HG02884 (cell line): ENCODE results near the gene LYRM9.
"Not testable (repeated sequence)": the region's sequence is repeated elsewhere in the genome, so short reads cannot be mapped to it uniquely, and the experiment has no call there.

ENCODE experiments used
- ATAC-seq: cut with Tn5 transposase; IDR thresholded peaks from one replicate; pipeline ENCODE4 v1.9.1; 2021; ENCODE audit warnings: mild to moderate bottlenecking, moderate library complexity; ENCODE audit not compliant: unreplicated experiment

The LYRM9 gene

GRCh38 chr17:27892866-27893769 lies at the start of gene LYRM9:
Gene LYRM9, minus strand, starts transcription at chr17:27893365. Its CDS starts 10,671 bp downstream, at chr17:27882694.
- peak; percentile 88 for ATAC-seq

GRCh38 chr17:27940503-27941428 lies 47.6 kb upstream of the LYRM9 start:
- no peak for ATAC-seq

GRCh38 chr17:27939474-27940465 lies 46.6 kb upstream of the LYRM9 start:
- ATAC-seq: no peak

GRCh38 chr17:27938864-27939263 lies 45.7 kb upstream of the LYRM9 start:
- ATAC-seq: no peak

- no peak for ATAC-seq
Observed at GRCh38 chr17:27938241-27938640, 45.1 kb upstream of the LYRM9 start.

DNA sequence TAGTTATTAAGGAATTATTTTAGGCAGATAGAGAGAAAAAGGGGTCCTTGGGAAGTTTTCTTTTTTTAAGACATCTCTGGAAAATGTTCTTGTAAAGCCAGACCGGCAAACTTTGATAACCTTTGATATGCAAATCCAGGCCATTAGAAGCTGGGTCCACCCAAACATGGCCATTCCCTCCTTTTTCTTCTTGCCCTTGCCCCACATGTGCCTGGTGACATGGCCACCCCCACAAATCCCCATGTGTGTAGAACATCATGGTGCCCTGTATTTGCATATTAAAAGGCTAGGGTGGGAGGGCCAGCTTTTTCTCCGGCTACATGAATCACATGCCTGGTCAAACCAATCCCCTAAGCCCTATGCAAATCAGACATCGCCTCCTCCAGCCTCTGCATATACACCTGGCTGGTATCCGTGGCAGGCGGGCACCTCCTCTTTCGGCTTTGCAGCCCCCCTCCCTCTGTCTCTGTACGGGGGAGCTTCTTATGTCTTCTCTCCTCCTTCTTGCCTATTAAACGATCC lies 43.9 kb upstream of the LYRM9 start:
- ATAC-seq: no peak

- ATAC-seq: no peak
Observed at GRCh38 chr17:27930000-27930399, 36.8 kb upstream of the LYRM9 start.

DNA sequence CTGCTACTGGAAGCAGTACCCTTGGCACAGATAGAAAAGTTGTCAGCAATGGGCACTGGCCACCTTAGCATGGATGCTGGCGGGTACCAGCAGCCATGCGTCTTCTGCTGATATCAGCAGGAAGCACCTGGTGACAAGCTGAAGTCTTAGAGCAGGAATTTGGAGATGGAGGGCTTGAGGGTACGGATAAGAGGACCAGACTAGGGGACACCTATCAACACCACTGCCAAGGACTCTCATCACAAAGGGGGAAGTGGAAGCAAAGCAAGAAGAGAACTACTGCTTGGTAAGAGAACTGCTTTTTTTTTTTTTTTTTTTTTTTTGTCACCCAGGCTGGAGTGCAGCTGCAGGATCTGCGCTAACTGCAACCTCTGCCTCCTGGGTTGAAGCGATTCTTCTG lies 35.4 kb upstream of the LYRM9 start:
- ATAC-seq: no peak

GRCh38 chr17:27927781-27928180 lies 34.6 kb upstream of the LYRM9 start:
- no peak for ATAC-seq

DNA sequence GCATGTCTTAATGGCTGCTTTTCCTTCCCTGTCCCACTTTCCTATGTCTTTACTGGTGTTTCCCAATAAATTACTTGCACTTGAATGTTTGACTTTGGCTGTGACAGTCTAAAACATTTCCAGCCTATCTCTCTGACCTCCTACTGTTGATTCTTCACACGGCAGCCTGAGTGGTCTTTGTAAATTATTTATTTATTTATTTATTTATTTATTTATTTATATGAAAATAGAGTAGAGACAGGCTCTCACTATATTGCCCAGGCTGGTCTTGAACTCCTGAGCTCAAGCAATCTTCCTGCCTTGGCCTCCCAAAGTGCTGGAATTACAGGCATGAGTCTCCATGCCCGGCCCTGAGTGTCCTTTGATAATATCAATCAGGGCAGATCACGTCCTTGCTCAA lies 28.4 kb upstream of the LYRM9 start:
- ATAC-seq: no peak

GRCh38 chr17:27921077-27921476 lies 27.9 kb upstream of the LYRM9 start:
- no peak for ATAC-seq

DNA sequence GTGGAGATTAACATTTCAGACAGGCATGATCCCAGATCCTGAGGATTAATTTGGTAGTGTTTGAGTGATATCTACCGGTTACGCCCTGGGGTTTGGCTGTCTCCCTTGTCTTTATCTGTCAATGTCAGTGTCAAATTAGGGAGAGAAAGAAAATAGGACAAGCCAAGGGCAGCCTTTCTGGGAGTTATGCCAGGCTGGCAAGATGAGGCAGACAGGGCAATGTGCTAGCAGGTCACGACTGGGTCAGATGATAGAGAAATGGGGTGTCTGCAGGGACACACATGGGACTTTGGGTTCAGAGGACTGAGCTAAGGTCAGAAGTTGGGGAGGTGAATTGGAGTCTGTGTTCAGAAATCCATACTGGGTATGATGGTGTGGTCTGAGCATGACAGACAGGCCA lies 27.4 kb upstream of the LYRM9 start:
- ATAC-seq: no peak

DNA sequence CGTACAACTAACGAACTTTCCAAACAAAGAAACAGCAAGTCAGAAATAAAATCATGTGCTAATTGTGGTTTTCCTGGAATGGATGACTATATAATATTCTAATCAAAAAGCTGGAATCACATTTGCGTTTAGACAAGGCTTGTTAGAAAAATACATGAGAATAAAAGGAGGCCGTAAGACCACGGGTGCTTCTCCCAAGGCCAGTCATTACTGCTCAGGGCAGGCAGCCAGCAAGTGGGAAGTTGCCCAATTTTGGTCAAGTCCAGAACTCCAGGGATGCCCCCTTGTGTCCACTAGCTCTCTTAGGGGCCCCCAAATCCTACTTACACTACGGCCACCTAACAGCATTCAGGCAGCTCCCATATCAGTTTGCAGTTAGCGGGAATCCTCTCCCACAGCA lies 25.9 kb upstream of the LYRM9 start:
- no peak for ATAC-seq

DNA sequence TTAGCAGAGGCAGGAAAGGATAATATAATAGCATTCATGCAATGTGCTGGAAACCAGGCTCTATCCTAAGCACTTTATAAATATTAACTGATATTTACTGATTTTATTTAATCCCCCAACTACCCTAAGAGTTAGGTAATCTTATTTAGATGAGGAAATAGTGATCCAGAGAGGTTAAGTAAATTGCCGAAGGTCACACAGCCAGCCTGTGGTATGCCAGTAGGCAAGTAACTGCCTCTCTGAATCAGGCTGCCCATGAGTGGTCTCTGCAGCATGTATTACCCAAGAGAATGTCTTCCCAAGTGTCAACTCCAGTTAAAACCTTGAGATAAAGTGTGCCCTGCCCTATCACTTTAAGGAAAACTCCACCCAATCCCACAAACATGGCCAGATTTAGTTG lies 25.3 kb upstream of the LYRM9 start:
- no peak for ATAC-seq

DNA sequence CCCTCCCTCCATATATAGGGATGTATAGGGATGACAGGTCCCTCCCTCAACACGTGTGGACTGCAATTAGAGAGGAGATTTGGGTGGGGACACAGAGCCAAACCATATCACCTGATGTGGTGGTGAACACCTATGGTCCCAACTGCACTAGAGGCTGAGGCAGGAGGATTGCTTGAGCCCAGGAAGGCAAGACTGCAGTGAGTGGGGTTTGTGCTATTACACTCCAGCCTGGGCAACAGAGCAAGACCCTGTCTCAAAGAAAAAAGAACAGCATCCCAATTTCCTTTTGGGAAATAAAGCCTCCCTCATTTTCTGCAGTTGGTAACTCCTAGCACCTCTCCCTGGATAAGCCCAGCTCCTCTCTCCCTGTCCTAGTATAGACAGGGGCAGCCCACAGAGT lies 23.8 kb upstream of the LYRM9 start:
- no peak for ATAC-seq

DNA sequence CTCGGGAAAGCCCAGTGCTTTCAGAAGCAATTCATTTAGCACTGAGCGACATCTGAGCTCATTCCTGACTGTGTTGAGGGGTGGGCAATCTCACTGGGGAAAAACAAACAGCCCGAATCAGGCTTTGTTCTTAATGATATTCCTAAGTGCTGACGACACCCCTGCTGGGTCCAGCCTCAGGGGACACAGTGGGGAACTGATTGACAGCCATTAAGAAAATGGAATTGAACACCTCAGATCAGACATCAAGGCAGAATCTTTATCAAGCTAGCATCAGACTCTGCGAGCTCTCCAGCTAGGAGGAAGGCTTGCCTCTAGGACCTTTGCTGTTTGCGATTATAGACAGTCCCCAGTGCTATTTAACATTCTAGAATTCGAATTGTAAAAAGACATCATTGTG lies 22.5 kb upstream of the LYRM9 start:
- ATAC-seq: no peak

GRCh38 chr17:27914382-27914781 lies 21.2 kb upstream of the LYRM9 start:
- ATAC-seq: no peak

GRCh38 chr17:27912964-27913363 lies 19.8 kb upstream of the LYRM9 start:
- no peak for ATAC-seq

- not testable (repeated sequence) for ATAC-seq
Observed at GRCh38 chr17:27912299-27912698, 19.1 kb upstream of the LYRM9 start.

DNA sequence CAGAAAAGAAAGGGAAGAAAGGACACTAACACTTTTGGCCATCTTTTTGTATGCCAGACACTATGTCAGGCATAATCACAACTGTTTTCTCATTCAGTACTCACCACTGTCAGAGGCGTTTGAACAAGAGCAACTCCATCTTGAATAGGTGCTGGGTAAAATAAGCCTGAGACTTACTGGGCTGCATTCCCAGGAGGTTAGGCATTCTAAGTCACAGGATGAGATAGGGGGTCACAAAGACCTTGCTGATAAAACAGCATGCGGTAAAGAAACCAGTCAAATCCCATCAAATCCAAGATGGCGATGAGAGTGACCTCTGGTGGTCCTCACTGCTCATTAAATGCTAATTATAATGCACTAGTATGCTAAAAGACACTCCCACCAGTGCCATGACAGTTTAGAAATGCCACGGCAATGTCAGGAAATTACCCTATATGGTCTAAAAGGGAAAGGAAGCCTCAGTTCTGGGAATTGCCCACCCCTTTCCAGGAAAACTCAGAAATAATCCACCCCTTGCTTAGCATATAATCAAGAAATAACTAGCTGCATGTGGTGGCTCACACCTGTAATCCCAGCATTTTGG lies 14.9 kb upstream of the LYRM9 start:
- ATAC-seq: no peak
